Measurements from ENCODE around the gene PVALEF.

The PVALEF gene

GRCh38 chr17:81123052-81124048 is 42.0 kb upstream of the PVALEF start:
- Histone ChIP-seq H3K9me3 (ENCODE audit: insufficient read depth, low read depth, low read length) (no peaks in the 10 kb centered on the region), H3K4me3 (ENCODE audit: low read length) (no peak overlapping the region), H3K27me3 (ENCODE audit: insufficient read depth, low read length) (no peaks in the 10 kb centered on the region), H3K9ac (ENCODE audit: low read depth, low read length) (no peak overlapping the region), H3K4me1 (ENCODE audit: insufficient read depth, low read length) (no peaks in the 10 kb centered on the region), H3K36me3 (ENCODE audit: insufficient read depth, low read depth, low read length) (no peaks in the 10 kb centered on the region), H3K27ac (ENCODE audit: low read length) (no peak overlapping the region)

GRCh38 chr17:81124377-81124776 is 40.9 kb upstream of the PVALEF start:
- Histone ChIP-seq H3K9me3 (ENCODE audit: insufficient read depth, low read depth, low read length) (no peaks in the 10 kb centered on the region), H3K4me3 (ENCODE audit: low read length) (no peak overlapping the region), H3K9ac (ENCODE audit: low read depth, low read length) (no peak overlapping the region), H3K27ac (ENCODE audit: low read length) (no peak overlapping the region), H3K36me3 (ENCODE audit: insufficient read depth, low read depth, low read length) (no peaks in the 10 kb centered on the region), H3K27me3 (ENCODE audit: insufficient read depth, low read length) (no peaks in the 10 kb centered on the region), H3K4me1 (ENCODE audit: insufficient read depth, low read length) (no peaks in the 10 kb centered on the region)

GRCh38 chr17:81125573-81126081 is 39.7 kb upstream of the PVALEF start:
- no peak overlapping the region for H3K27ac ChIP-seq (ENCODE audit: low read length)
- H3K36me3 ChIP-seq (ENCODE audit: insufficient read depth, low read depth, low read length), result no peaks in the 10 kb centered on the region
- no peak overlapping the region for H3K9ac ChIP-seq (ENCODE audit: low read depth, low read length)
- no peaks in the 10 kb centered on the region for H3K9me3 ChIP-seq (ENCODE audit: insufficient read depth, low read depth, low read length)
- H3K4me1 ChIP-seq (ENCODE audit: insufficient read depth, low read length), result no peaks in the 10 kb centered on the region
- H3K27me3 ChIP-seq (ENCODE audit: insufficient read depth, low read length), result no peaks in the 10 kb centered on the region
- no peak overlapping the region for H3K4me3 ChIP-seq (ENCODE audit: low read length)

- Histone ChIP-seq H3K9ac (ENCODE audit: low read depth, low read length) (no peak overlapping the region; the same call in 1 of the 2 replicates), H3K36me3 (ENCODE audit: insufficient read depth, low read depth, low read length) (no peaks in the 10 kb centered on the region), H3K9me3 (ENCODE audit: insufficient read depth, low read depth, low read length) (no peaks in the 10 kb centered on the region), H3K27me3 (ENCODE audit: insufficient read depth, low read length) (no peaks in the 10 kb centered on the region), H3K4me3 (ENCODE audit: low read length) (no peak overlapping the region), H3K4me1 (ENCODE audit: insufficient read depth, low read length) (no peaks in the 10 kb centered on the region), H3K27ac (ENCODE audit: low read length) (no peak overlapping the region)
Observed at GRCh38 chr17:81126281-81127132, 38.8 kb upstream of the PVALEF start.

- Histone ChIP-seq H3K4me3 (ENCODE audit: low read length) (no peak overlapping the region), H3K36me3 (ENCODE audit: insufficient read depth, low read depth, low read length) (no peaks in the 10 kb centered on the region), H3K27me3 (ENCODE audit: insufficient read depth, low read length) (no peaks in the 10 kb centered on the region), H3K9me3 (ENCODE audit: insufficient read depth, low read depth, low read length) (no peaks in the 10 kb centered on the region), H3K27ac (ENCODE audit: low read length) (no peak overlapping the region), H3K4me1 (ENCODE audit: insufficient read depth, low read length) (no peaks in the 10 kb centered on the region), H3K9ac (ENCODE audit: low read depth, low read length) (no peak overlapping the region)
Observed at GRCh38 chr17:81127133-81127455, 38.2 kb upstream of the PVALEF start.

GRCh38 chr17:81127526-81128177 is 37.7 kb upstream of the PVALEF start:
- H3K4me1 ChIP-seq (ENCODE audit: insufficient read depth, low read length), result no peaks in the 10 kb centered on the region
- no peak overlapping the region for H3K9ac ChIP-seq (ENCODE audit: low read depth, low read length)
- no peak overlapping the region for H3K27ac ChIP-seq (ENCODE audit: low read length)
- no peaks in the 10 kb centered on the region for H3K9me3 ChIP-seq (ENCODE audit: insufficient read depth, low read depth, low read length)
- no peaks in the 10 kb centered on the region for H3K27me3 ChIP-seq (ENCODE audit: insufficient read depth, low read length)
- no peak overlapping the region for H3K4me3 ChIP-seq (ENCODE audit: low read length)
- H3K36me3 ChIP-seq (ENCODE audit: insufficient read depth, low read depth, low read length), result no peaks in the 10 kb centered on the region

GRCh38 chr17:81128338-81128737 is 37.0 kb upstream of the PVALEF start:
- Histone ChIP-seq H3K4me1 (ENCODE audit: insufficient read depth, low read length) (no peaks in the 10 kb centered on the region), H3K9me3 (ENCODE audit: insufficient read depth, low read depth, low read length) (no peaks in the 10 kb centered on the region), H3K36me3 (ENCODE audit: insufficient read depth, low read depth, low read length) (no peaks in the 10 kb centered on the region)

GRCh38 chr17:81128774-81129173 is 36.5 kb upstream of the PVALEF start:
- no peaks in the 10 kb centered on the region for H3K4me1 ChIP-seq (ENCODE audit: insufficient read depth, low read length)
- H3K4me3 ChIP-seq (ENCODE audit: low read length), result no peak overlapping the region
- H3K27me3 ChIP-seq (ENCODE audit: insufficient read depth, low read length), result no peaks in the 10 kb centered on the region
- no peaks in the 10 kb centered on the region for H3K36me3 ChIP-seq (ENCODE audit: insufficient read depth, low read depth, low read length)
- no peaks in the 10 kb centered on the region for H3K9me3 ChIP-seq (ENCODE audit: insufficient read depth, low read depth, low read length)
- no peak overlapping the region for H3K9ac ChIP-seq (ENCODE audit: low read depth, low read length)
- no peak overlapping the region for H3K27ac ChIP-seq (ENCODE audit: low read length)

More at GRCh38 chr17:81128338-81128737, 37.0 kb upstream of the PVALEF start:
- no peak overlapping the region for H3K9ac ChIP-seq (ENCODE audit: low read depth, low read length)
- no peaks in the 10 kb centered on the region for H3K27me3 ChIP-seq (ENCODE audit: insufficient read depth, low read length)
- no peak overlapping the region for H3K4me3 ChIP-seq (ENCODE audit: low read length)
- no peak overlapping the region for H3K27ac ChIP-seq (ENCODE audit: low read length)

GRCh38 chr17:81129289-81129688 is 36.0 kb upstream of the PVALEF start:
- no peaks in the 10 kb centered on the region for H3K4me1 ChIP-seq (ENCODE audit: insufficient read depth, low read length)
- H3K9ac ChIP-seq (ENCODE audit: low read depth, low read length), result no peak overlapping the region
- no peaks in the 10 kb centered on the region for H3K9me3 ChIP-seq (ENCODE audit: insufficient read depth, low read depth, low read length)
- no peaks in the 10 kb centered on the region for H3K27me3 ChIP-seq (ENCODE audit: insufficient read depth, low read length)
- H3K36me3 ChIP-seq (ENCODE audit: insufficient read depth, low read depth, low read length), result no peaks in the 10 kb centered on the region
- H3K4me3 ChIP-seq (ENCODE audit: low read length), result no peak overlapping the region
- H3K27ac ChIP-seq (ENCODE audit: low read length), result no peak overlapping the region

GRCh38 chr17:81129711-81130367 is 35.5 kb upstream of the PVALEF start:
- no peaks in the 10 kb centered on the region for H3K27me3 ChIP-seq (ENCODE audit: insufficient read depth, low read length)
- no peaks in the 10 kb centered on the region for H3K4me1 ChIP-seq (ENCODE audit: insufficient read depth, low read length)
- no peak overlapping the region for H3K27ac ChIP-seq (ENCODE audit: low read length)
- no peaks in the 10 kb centered on the region for H3K36me3 ChIP-seq (ENCODE audit: insufficient read depth, low read depth, low read length)
- H3K9me3 ChIP-seq (ENCODE audit: insufficient read depth, low read depth, low read length), result no peaks in the 10 kb centered on the region
- no peak overlapping the region for H3K9ac ChIP-seq (ENCODE audit: low read depth, low read length)
- no peak overlapping the region for H3K4me3 ChIP-seq (ENCODE audit: low read length)
